Measurements from ENCODE around the gene GASK1A.

GASK1A gene

GRCh38 chr3:42982645-42983412 is 3.7 kb downstream of the GASK1A start:
- DNase-seq (ENCODE audit: insufficient read length, low spot score) (no peak), FAIRE-seq (no peak)

DNA sequence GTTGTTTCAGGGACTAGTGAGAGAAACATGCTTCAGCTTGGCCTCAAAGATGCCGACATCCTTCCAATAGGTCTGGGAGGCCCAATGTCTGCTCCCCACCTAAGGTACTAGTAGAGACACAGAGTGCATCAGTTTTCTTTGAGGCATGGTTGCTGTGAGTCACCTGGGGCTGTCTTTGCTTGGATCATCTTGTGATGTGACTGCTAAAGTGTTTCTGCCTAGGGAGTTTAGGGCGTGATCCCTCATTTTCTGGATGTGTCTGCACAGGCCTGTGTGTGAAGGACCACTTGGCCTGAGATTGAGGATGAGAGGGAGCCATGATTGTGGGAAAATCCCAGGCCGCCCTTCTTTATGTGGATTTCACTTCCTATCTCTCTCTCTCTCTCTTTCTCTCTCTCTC is 4.8 kb downstream of the GASK1A start:
- no peak for FAIRE-seq
- no peak for DNase-seq (ENCODE audit: insufficient read length, low spot score)

DNA sequence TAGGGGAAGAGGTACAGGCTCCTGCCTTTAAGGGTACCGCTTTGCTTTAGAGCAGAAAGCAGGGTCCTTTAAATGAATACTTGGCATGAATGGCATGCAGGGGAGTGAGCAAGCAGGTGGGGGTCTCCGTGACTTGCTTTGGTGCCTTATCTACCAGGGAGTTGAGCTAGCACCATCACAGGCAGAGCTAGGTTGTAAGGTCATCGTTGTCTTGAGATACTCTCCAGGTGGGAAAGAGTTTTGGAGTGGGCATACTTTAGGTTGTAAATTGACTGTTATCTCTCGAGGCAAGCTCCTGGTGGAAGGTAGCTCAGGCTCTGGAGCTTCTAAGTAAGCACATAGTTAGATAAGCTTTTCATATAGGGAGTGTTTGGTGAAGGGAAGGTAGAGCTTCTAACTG is 5.6 kb downstream of the GASK1A start:
- DNase-seq (ENCODE audit: insufficient read length, low spot score) (no peak), FAIRE-seq (no peak)

DNA sequence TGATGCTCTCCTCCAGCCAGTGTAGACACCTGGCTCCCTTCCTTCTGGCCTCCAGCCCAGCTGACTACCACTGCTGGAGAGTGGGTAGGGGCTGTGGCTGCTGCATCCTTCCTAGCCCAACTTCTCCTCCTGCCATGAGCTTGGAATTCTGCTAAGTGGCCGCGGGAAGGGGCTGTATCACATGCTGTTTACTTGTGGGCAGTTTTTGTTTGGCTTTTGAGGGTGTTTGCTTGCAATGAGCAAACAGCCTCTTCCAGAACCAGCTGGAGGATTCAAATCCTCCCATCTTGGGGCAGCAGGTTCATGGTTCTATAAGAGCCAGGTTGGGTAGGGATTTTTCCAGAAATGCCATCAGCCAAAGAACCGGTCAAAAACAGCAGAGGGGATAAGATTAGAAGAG is 9.0 kb downstream of the GASK1A start:
- no peak for DNase-seq (ENCODE audit: insufficient read length, low spot score)
- no peak for FAIRE-seq

GRCh38 chr3:42988566-42988965 is 9.5 kb downstream of the GASK1A start:
- no peak for FAIRE-seq
- DNase-seq (ENCODE audit: insufficient read length, low spot score): no peak

DNA sequence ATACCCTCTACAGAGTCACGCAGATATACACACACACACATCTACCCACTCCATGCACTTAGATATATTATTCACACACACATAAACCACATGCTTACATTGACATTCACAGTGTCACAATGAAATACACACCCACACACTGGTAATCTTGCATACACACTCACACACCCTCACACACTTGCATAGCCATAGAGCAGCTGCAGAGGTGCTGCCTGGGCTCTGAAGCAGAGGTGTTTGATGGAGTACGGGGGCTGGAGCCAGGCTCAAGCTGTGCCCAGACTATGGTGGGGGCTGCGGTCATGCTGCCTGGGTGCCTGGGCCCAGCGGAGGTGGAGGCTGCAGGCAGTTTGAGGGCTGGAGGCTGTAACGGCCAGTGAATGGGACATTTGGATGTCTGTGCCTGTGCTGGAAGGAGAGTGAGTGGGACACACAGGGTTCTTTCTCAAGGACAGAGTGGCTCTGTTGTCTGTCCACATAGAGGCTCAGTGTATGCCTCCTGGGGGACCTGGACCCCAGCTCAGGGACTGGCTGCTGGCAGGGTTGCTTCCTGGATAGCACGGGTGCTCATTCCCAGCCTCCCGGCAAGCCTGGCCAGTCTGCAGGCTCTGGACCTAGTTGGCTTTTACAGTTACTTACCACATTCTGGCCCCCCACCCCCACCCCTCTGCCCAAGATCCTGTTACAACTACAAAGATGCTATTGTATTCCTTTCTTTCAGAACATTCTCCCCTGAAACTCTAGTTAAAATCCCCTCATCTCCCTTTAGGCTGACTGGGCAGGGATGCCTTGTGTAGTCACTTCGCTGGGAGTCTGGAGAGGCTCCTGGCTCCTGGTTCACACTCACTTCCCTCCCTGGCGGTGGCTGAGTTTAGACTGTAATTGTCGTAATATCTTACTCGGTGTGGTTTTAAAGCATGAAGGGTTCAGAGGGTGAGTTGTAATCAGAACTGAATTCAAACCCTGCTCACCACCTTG is 12.5 kb downstream of the GASK1A start:
- FAIRE-seq (no peak), DNase-seq (ENCODE audit: insufficient read length, low spot score) (no peak)

DNA sequence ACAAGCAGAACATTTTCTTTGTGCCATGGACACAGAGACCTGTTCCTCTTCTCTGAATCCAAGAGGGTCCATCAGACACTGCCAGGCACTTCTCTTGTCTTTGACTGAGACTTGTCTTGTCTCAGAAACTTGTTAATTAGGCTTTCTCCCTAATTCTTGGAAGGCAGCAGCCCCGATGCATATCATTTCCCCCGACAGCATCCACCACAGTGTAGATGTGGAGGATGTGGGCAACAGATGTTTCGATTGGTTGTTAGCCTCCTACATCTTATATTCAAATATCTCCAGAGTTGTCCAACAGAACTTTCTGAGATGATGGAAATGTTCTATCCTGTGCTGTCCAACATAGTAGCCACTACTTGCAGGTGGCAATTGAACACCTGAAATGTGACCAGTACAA is 15.5 kb downstream of the GASK1A start:
- FAIRE-seq (no peak), DNase-seq (ENCODE audit: insufficient read length, low spot score) (no peak)

GRCh38 chr3:42996021-42996420 is 16.9 kb downstream of the GASK1A start:
- DNase-seq (ENCODE audit: insufficient read length, low spot score) (no peak), FAIRE-seq (no peak)

GRCh38 chr3:42996633-42997075 is 17.5 kb downstream of the GASK1A start:
- FAIRE-seq: no peak
- DNase-seq (ENCODE audit: insufficient read length, low spot score): no peak

- DNase-seq (ENCODE audit: insufficient read length, low spot score) (no peak), FAIRE-seq (no peak)
These were observed 20.1 kb downstream of the GASK1A start for GRCh38 chr3:42999212-42999611.

DNA sequence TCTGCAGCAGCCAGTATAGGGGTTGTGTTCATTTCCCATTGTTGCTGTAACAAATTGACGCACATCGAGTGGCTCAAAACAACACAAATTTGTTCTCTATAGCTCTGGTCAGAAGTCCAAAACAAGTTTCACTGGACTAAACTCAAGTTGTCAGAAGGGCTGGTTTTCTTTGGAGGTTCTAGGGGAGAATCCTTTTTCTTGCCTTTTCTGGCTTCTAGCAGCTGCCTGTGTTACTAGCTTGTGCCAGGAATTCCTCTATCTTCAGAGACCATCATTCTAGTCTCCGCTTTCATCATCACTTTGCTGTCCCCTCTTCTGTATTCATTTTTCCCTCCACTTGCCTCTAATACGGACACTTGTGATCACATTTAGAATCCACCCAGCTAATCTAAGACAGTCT is 20.5 kb downstream of the GASK1A start:
- FAIRE-seq: no peak

GRCh38 chr3:43000387-43000786 is 21.3 kb downstream of the GASK1A start:
- FAIRE-seq: no peak
- DNase-seq (ENCODE audit: insufficient read length, low spot score): no peak

More for the DNA sequence above, 20.5 kb downstream of the GASK1A start:
- no peak for DNase-seq (ENCODE audit: insufficient read length, low spot score)

GRCh38 chr3:43001094-43001553 is 22.0 kb downstream of the GASK1A start:
- FAIRE-seq: no peak

DNA sequence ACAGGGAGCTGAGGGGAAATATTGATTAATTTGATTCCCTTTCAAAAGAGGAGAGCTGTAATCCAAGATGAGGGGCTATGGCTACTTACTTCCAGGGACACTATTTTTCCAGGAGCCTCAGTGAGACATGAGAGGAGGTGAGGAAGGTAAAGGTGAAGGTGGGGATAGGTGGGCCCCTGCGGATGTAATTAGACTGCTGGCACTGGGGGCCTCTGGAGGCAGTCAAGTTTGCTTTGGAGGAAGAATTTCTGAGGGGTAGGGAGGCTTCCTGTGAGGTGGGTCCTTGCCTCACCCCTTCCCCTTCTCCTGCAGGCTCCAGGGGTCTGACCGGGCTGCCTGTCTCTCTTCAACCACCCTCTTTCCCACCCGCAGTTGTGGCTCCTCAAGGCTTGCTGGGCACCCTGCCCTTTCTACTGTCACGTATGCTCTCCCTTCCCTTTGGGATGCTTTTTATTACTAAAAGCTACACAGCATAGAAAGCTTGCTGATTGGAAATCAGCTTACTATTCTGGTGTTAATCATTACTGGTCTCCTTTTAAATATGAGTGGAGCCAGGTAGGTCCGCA is 22.5 kb downstream of the GASK1A start:
- no peak for FAIRE-seq

More at GRCh38 chr3:43001094-43001553, 22.0 kb downstream of the GASK1A start:
- DNase-seq (ENCODE audit: insufficient read length, low spot score): no peak

GRCh38 chr3:43004282-43004681 is 25.2 kb downstream of the GASK1A start:
- FAIRE-seq: no peak
- DNase-seq (ENCODE audit: insufficient read length, low spot score): no peak

More for the DNA sequence above, 22.5 kb downstream of the GASK1A start:
- DNase-seq (ENCODE audit: insufficient read length, low spot score): no peak

- FAIRE-seq: no peak
- DNase-seq (ENCODE audit: insufficient read length, low spot score): no peak
These were observed 26.1 kb downstream of the GASK1A start for GRCh38 chr3:43005253-43005652.

DNA sequence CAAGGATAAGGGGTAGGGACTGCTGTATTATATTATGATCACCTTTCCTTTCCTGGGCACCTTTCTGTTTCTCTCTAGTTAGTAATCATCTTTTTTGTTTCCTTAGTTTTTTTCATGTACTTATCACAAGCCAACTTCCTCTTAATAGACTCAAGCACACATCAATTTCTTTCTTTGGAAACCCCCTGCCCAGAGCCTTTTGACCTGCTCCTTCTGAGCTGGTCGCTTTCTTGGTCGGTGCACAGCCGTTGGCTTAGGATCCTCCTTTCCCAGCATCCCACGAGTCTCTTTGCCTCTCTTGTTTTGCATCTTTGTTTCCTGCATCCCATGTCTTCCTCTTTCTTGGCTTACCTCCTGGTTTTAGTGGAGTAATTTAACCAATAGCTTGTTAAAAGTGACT is 26.9 kb downstream of the GASK1A start:
- FAIRE-seq (no peak), DNase-seq (ENCODE audit: insufficient read length, low spot score) (no peak)

GRCh38 chr3:43006825-43007224 is 27.7 kb downstream of the GASK1A start:
- no peak for FAIRE-seq
- no peak for DNase-seq (ENCODE audit: insufficient read length, low spot score)

DNA sequence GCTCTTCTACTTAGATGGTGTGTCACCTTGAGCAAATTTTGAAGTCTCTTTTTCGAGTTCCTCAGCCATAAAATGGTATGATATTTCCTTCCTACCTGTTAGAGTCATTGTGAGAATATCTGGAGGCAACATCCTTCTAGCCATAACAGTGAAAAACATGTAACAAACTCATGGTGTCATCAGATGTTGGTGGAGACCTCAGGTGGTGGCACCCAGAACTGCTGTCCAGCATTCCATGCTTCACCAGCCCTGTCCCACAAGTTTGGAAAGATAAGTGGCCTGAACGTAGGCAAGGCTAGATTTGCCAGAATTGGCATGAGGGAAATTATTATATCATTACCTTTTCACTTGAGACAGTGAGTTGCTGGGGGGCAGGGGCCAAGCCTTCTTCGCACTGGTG is 30.4 kb downstream of the GASK1A start:
- FAIRE-seq (no peak), DNase-seq (ENCODE audit: insufficient read length, low spot score) (no peak)

GRCh38 chr3:43010638-43011037 is 31.5 kb downstream of the GASK1A start:
- DNase-seq (ENCODE audit: insufficient read length, low spot score): no peak

GRCh38 chr3:43011638-43012037 is 32.5 kb downstream of the GASK1A start:
- DNase-seq (ENCODE audit: insufficient read length, low spot score) (no peak), FAIRE-seq (no peak)

More at GRCh38 chr3:43010638-43011037, 31.5 kb downstream of the GASK1A start:
- FAIRE-seq: no peak

All from GM19239 (cell line).